Panc1 (cell line): ENCODE results near the gene NKX1-2. TPM values are rescaled to one million over a fixed set of nuclear protein-coding genes. Genes with fewer than 3 reads are reported as not detected.

Experiments
- ATAC-seq: fragments of 200-7000 bp; cut with Tn5 transposase; 2 replicates; pipeline ENCODE4 v1.9.1; 2020; ENCODE audit warnings: mild to moderate bottlenecking, moderate library complexity
- BruUV-seq: library from RNA; stranded (reverse); fragments of 400-500 nt; replicated peaks from 2 replicates; lab custom pipeline; 2021; lab: Mats Ljungman, UMichigan
- CTCF ChIA-PET: fragments of 300-600 bp; sonication (Branson Sonifier 250); formaldehyde crosslinking; loops from one replicate; lab custom pipeline; 2022; ENCODE audit warnings: antibody characterized with exemption; lab: Charles Lee
- POLR2A ChIA-PET: fragments of 300-600 bp; sonication (Branson Sonifier 250); formaldehyde crosslinking; loops from one replicate; lab custom pipeline; 2022; ENCODE audit warnings: antibody characterized with exemption; lab: Charles Lee
- DNase-seq: peaks from one replicate; pipeline ENCODE4 v3.0.0-alpha.2; 2010; ENCODE audit warnings: low read depth, low spot score
- H3K27ac ChIP-seq: 2 replicates; pipeline ENCODE4 v1.5.1; 2011; ENCODE audit warnings: mild to moderate bottlenecking, low read length, inconsistent platforms
- H3K27me3 ChIP-seq: fragments of 200-500 bp; sonication (Bioruptor generic); 2 replicates; pipeline ENCODE4 v1.6.0; 2014; ENCODE audit warnings: low read length, inconsistent platforms; ENCODE audit not compliant: control insufficient read depth, insufficient read depth
- H3K36me3 ChIP-seq: fragments of 200-500 bp; sonication (Bioruptor generic); 2 replicates; pipeline ENCODE4 v1.5.1; 2014; ENCODE audit warnings: inconsistent platforms, mild to moderate bottlenecking, low read length, moderate library complexity; ENCODE audit not compliant: control insufficient read depth, insufficient read depth
- H3K4me1 ChIP-seq: 2 replicates; pipeline ENCODE4 v1.5.1; 2011; ENCODE audit warnings: inconsistent platforms, mild to moderate bottlenecking, low read length, moderate library complexity; ENCODE audit not compliant: control insufficient read depth, insufficient read depth
- H3K4me3 ChIP-seq, 2 experiments: 2 replicates each; pipeline ENCODE4 v1.5.1; 2011 to 2012; ENCODE audit warnings: low read depth in 2 of 2, low read length in 2 of 2, mild to moderate bottlenecking in 2 of 2, inconsistent platforms in 1 of 2, moderate library complexity in 1 of 2
- H3K9me3 ChIP-seq: fragments of 200-500 bp; sonication (Bioruptor generic); 2 replicates; pipeline ENCODE4 v1.5.1; 2014; ENCODE audit warnings: low read depth, mild to moderate bottlenecking, inconsistent platforms, low read length, moderate library complexity; ENCODE audit not compliant: control insufficient read depth, insufficient read depth
- CTCF ChIP-seq: fragments of 450-650 bp; IDR thresholded peaks from 2 replicates; pipeline ENCODE4 v1.5.1; 2017; ENCODE audit warnings: mild to moderate bottlenecking
- POLR2AphosphoS5 ChIP-seq: IDR thresholded peaks from 2 replicates; pipeline ENCODE4 v1.6.1; 2012; ENCODE audit warnings: mild to moderate bottlenecking, low read depth, low read length, moderate library complexity
- SIN3A ChIP-seq: IDR thresholded peaks from 2 replicates; pipeline ENCODE4 v1.6.1; 2012; ENCODE audit warnings: low read depth, mild to moderate bottlenecking, low read length, moderate library complexity, borderline replicate concordance; ENCODE audit not compliant: insufficient read depth
- TCF7L2 ChIP-seq: IDR thresholded peaks from 2 replicates; pipeline ENCODE4 v1.6.1; 2011; ENCODE audit warnings: mild to moderate bottlenecking, low read depth, low read length, inconsistent platforms
- in situ Hi-C: cut with HindIII; loops from 2 replicates; pipeline ENCODE4 v1.10.0; 2016; ENCODE audit warnings: low sequenced_read_pairs, low pct_unique_long_range_greater_than_20kb
- intact Hi-C: fragments of 100-400 bp; cut with micrococcal nuclease; formaldehyde crosslinking; loops from one replicate; pipeline ENCODE4 v1.10.0; 2022; ENCODE audit not compliant: unreplicated experiment
- total RNA-seq: library from RNA; stranded (reverse); gene quantifications from one replicate; pipeline ENCODE4 v1.2.1, GENCODE V29; 2021; ENCODE audit not compliant: unreplicated experiment
- TF ChIP-seq, protein P1 (sequence below), 2 experiments: IDR thresholded peaks; 2 replicates each; pipeline ENCODE4 v1.6.1; 2011 to 2012; ENCODE audit warnings: low read depth in 2 of 2, control low read depth in 1 of 2, low read length in 1 of 2, mild to moderate bottlenecking in 1 of 2, moderate library complexity in 1 of 2; ENCODE audit not compliant: insufficient read depth in 1 of 2

The NKX1-2 gene
- total RNA-seq, 1 experiment from 2014 or later: 0.15 TPM

DNA sequence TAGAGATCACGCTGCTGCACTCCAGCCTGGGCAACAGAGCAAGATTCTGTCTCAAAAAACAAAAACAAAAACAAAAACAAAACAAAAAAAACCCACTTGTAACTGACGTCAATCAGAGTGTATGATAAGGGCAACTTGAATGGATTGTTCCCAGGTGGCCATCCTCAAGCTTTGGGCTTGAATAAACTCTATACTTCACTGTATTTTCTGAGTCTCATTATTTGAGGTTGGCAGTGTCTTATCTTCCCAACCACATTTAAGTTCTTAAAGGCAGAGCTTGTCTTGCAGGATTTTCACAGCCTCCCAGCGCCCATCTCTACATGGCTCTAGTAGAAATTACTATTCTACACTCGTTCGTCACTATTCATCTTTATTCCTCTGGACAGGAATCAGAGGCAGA lies 26.0 kb downstream of the NKX1-2 start:
- Histone ChIP-seq H3K4me1 (0 out of 2 replicates have a peak, but pooled peaks cover 4% of the 10 kb centered on the region), H3K36me3 (no peaks in the 10 kb centered on the region), H3K27me3 (peaks cover 2% of the 10 kb centered on the region; the same call in 1 of the 2 replicates), H3K4me3 (no peak overlapping the region), H3K27ac (no peak overlapping the region), H3K9me3 (no peaks in the 10 kb centered on the region)
- DNase-seq: no peak
- no TSS peak for BruUV-seq
- intact Hi-C loops: no loop called here
- in situ Hi-C loops: no loop called here
- ATAC-seq: no peak
- CTCF ChIA-PET: no interaction called here
- TF ChIP-seq TCF7L2 (no peak), CTCF (no peak), SIN3A (no peak), POLR2AphosphoS5 (no peak)
- TF ChIP-seq, protein P1, sequence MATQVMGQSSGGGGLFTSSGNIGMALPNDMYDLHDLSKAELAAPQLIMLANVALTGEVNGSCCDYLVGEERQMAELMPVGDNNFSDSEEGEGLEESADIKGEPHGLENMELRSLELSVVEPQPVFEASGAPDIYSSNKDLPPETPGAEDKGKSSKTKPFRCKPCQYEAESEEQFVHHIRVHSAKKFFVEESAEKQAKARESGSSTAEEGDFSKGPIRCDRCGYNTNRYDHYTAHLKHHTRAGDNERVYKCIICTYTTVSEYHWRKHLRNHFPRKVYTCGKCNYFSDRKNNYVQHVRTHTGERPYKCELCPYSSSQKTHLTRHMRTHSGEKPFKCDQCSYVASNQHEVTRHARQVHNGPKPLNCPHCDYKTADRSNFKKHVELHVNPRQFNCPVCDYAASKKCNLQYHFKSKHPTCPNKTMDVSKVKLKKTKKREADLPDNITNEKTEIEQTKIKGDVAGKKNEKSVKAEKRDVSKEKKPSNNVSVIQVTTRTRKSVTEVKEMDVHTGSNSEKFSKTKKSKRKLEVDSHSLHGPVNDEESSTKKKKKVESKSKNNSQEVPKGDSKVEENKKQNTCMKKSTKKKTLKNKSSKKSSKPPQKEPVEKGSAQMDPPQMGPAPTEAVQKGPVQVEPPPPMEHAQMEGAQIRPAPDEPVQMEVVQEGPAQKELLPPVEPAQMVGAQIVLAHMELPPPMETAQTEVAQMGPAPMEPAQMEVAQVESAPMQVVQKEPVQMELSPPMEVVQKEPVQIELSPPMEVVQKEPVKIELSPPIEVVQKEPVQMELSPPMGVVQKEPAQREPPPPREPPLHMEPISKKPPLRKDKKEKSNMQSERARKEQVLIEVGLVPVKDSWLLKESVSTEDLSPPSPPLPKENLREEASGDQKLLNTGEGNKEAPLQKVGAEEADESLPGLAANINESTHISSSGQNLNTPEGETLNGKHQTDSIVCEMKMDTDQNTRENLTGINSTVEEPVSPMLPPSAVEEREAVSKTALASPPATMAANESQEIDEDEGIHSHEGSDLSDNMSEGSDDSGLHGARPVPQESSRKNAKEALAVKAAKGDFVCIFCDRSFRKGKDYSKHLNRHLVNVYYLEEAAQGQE (IDR thresholded peaks at IDR 0.05; ENCODE audit: insufficient read depth in 1 of 2, low read depth in 2 of 2, low read length in 1 of 2): no peak
- POLR2A ChIA-PET: no interaction called here

DNA sequence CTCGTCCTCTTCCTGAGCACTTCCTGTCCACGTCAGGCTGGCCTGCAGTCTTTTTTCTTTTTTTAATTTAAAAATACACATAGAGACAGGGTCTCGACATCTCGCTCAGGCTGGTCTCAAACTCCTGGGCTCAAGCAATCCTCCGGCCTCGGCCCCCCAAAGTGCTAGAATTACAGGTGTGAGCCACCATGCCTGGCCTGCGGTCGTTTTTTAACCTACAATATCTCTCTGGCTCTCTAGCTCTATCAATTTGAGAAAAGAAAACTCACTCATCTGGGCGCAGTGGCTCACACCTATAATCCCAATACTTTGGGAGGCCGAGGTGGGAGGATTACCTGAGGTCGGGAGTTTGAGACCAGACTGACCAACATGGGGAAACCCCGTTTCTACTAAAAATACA lies 27.1 kb downstream of the NKX1-2 start:
- no peaks in the 10 kb centered on the region for H3K36me3 ChIP-seq
- ChIA-PET CTCF (interaction anchor here (0.5 kb wide), 1 partner anchor 39 kb away, joined by 3 read pairs; the partner anchor contains the start of gene LHPP), POLR2A (no interaction called here)
- BruUV-seq: no TSS peak
- TF ChIP-seq POLR2AphosphoS5 (no peak), SIN3A (no peak), TCF7L2 (no peak), CTCF (no peak)
- TF ChIP-seq, protein P1 (IDR thresholded peaks at IDR 0.05; ENCODE audit: insufficient read depth in 1 of 2, low read depth in 2 of 2, low read length in 1 of 2): no peak
- no peak overlapping the region for H3K27ac ChIP-seq
- no peaks in the 10 kb centered on the region for H3K9me3 ChIP-seq
- ATAC-seq (no peak), DNase-seq (no peak)
- intact Hi-C loops (no loop called here), in situ Hi-C loops (no loop called here)
- peaks cover 2% of the 10 kb centered on the region; the same call in 1 of the 2 replicates for H3K27me3 ChIP-seq
- H3K4me3 ChIP-seq: no peak overlapping the region
- H3K4me1 ChIP-seq: 0 out of 2 replicates have a peak, but pooled peaks cover 4% of the 10 kb centered on the region
